HepG2 (cell line): Measurements from ENCODE around the gene SLC2A11. TPM values are rescaled to one million over a fixed set of nuclear protein-coding genes. Genes with fewer than 3 reads are reported as not detected.

ENCODE experiments used
- ATF7 ChIP-seq, 2 experiments: fragments of 450-650 bp in 1 of 2; sonication (generic) in 1 of 2; formaldehyde crosslinking in 1 of 2; IDR thresholded peaks; 2 replicates each; pipeline versions ENCODE4 v1.4.0 to v1.6.1; 2016 to 2020; ENCODE audit warnings: antibody characterized with exemption in 1 of 2, mild to moderate bottlenecking in 1 of 2, missing genetic modification reagents in 1 of 2
- BCL6 ChIP-seq: IDR thresholded peaks from 2 replicates; pipeline ENCODE4 v1.6.1; 2016; ENCODE audit warnings: missing genetic modification reagents, missing compliant biosample characterization
- GPN1 ChIP-seq: sonication (generic); formaldehyde crosslinking; IDR thresholded peaks from 2 replicates; pipeline ENCODE4 v1.5.1; 2020; ENCODE audit warnings: missing genetic modification reagents, borderline replicate concordance
- KDM1A ChIP-seq: IDR thresholded peaks from 2 replicates; pipeline ENCODE4 v1.6.1; 2016; ENCODE audit warnings: missing compliant biosample characterization
- KLF6 ChIP-seq: IDR thresholded peaks from 2 replicates; pipeline ENCODE4 v1.8.0; 2016; ENCODE audit warnings: missing biosample characterization, missing genetic modification reagents
- SAP130 ChIP-seq: IDR thresholded peaks from 2 replicates; pipeline ENCODE4 v1.6.1; 2016; ENCODE audit warnings: low read depth
- SIN3A ChIP-seq: IDR thresholded peaks from 2 replicates; pipeline ENCODE4 v1.6.1; 2011; ENCODE audit warnings: low read depth, mild to moderate bottlenecking, control low read depth, low read length, borderline replicate concordance
- SRSF9 ChIP-seq: fragments of 200-400 bp; formaldehyde crosslinking; IDR thresholded peaks from 2 replicates; pipeline ENCODE4 v1.6.1; 2018; ENCODE audit warnings: borderline replicate concordance, mild to moderate bottlenecking, low read depth, low read length; ENCODE audit not compliant: insufficient read depth, poor library complexity, severe bottlenecking
- XRCC5 ChIP-seq: fragments of 200-400 bp; formaldehyde crosslinking; optimal IDR thresholded peaks from 2 replicates; pipeline ENCODE3; 2017; ENCODE audit warnings: mild to moderate bottlenecking, low read length
- ZFAT ChIP-seq: sonication (generic); formaldehyde crosslinking; conservative IDR thresholded peaks from 2 replicates; pipeline ENCODE4 v1.8.1; 2023; ENCODE audit warnings: missing genetic modification reagents, inconsistent platforms
- ZNF136 ChIP-seq: sonication (generic); formaldehyde crosslinking; IDR thresholded peaks from 2 replicates; pipeline ENCODE4 v1.8.1; 2022; ENCODE audit warnings: low read depth, mild to moderate bottlenecking, moderate library complexity, missing genetic modification reagents
- ZNF263 ChIP-seq: sonication (generic); formaldehyde crosslinking; IDR thresholded peaks from 2 replicates; pipeline ENCODE4 v1.4.0; 2020; ENCODE audit warnings: missing genetic modification reagents
- ZNF264 ChIP-seq: sonication (generic); formaldehyde crosslinking; IDR thresholded peaks from 2 replicates; pipeline ENCODE4 v1.4.0; 2020; ENCODE audit warnings: missing genetic modification reagents
- ZNF343 ChIP-seq: sonication (generic); formaldehyde crosslinking; IDR thresholded peaks from 2 replicates; pipeline ENCODE4 v1.4.0; 2020; ENCODE audit warnings: mild to moderate bottlenecking, missing genetic modification reagents
- ZNF547 ChIP-seq: sonication (generic); formaldehyde crosslinking; IDR thresholded peaks from 2 replicates; pipeline ENCODE4 v1.5.1; 2020; ENCODE audit warnings: mild to moderate bottlenecking, missing genetic modification reagents
- ZNF878 ChIP-seq: sonication (generic); formaldehyde crosslinking; IDR thresholded peaks from 2 replicates; pipeline ENCODE4 v1.8.1; 2023; ENCODE audit warnings: mild to moderate bottlenecking, missing genetic modification reagents, moderate library complexity
- ZNF879 ChIP-seq: sonication (generic); formaldehyde crosslinking; IDR thresholded peaks from 2 replicates; pipeline ENCODE4 v1.8.1; 2023; ENCODE audit warnings: missing genetic modification reagents
- ZSCAN21 ChIP-seq: sonication (generic); formaldehyde crosslinking; IDR thresholded peaks from 2 replicates; pipeline ENCODE4 v1.8.0; 2022; ENCODE audit warnings: mild to moderate bottlenecking, missing genetic modification reagents, moderate library complexity, borderline replicate concordance
- polyA plus RNA-seq, 8 experiments: library from polyadenylated mRNA; depleted of rRNA in 3 of 8; stranded (reverse) in 7 of 8; unstranded in 1 of 8; fragments of >200 nt; fragmentation: Illumina TruSeq in 4 of 8; extraction: Trizol in 4 of 8; gene quantifications; 2 replicates each; pipeline versions ENCODE4 v1.2.1 to v1.2.3, GENCODE V29; 2011 to 2016; ENCODE audit warnings: low read depth in 4 of 8, missing spikeins in 1 of 8, mixed read lengths in 1 of 8; ENCODE audit not compliant: insufficient read depth in 1 of 8
- total RNA-seq, 5 experiments: library from RNA; depleted of rRNA; stranded (reverse); fragments of >200 nt; fragmentation: Illumina TruSeq; extraction: Trizol; gene quantifications; 2 replicates each; pipeline ENCODE4 v1.2.3, GENCODE V29; 2016; ENCODE audit warnings: low read depth in 1 of 5
- TF ChIP-seq, protein P1 (sequence below): IDR thresholded peaks from 2 replicates; pipeline ENCODE4 v1.6.1; 2016; ENCODE audit warnings: low read depth, borderline replicate concordance
- TF ChIP-seq, protein P2 (sequence below): sonication (generic); formaldehyde crosslinking; IDR thresholded peaks from 2 replicates; pipeline ENCODE4 v1.5.0; 2020; ENCODE audit warnings: mild to moderate bottlenecking, missing genetic modification reagents
- TF ChIP-seq, protein P3 (sequence below): sonication (generic); formaldehyde crosslinking; IDR thresholded peaks from 2 replicates; pipeline ENCODE4 v1.4.0; 2020; ENCODE audit warnings: missing genetic modification reagents, borderline replicate concordance
- TF ChIP-seq, protein P4 (sequence below): IDR thresholded peaks from 2 replicates; pipeline ENCODE4 v1.6.1; 2016; ENCODE audit warnings: mild to moderate bottlenecking, missing biosample characterization, missing genetic modification reagents
- TF ChIP-seq, protein P5 (sequence below): sonication (generic); formaldehyde crosslinking; IDR thresholded peaks from 2 replicates; pipeline ENCODE4 v1.4.0; 2020; ENCODE audit warnings: mild to moderate bottlenecking, missing genetic modification reagents

The SLC2A11 gene
- total and polyA plus RNA-seq, 2 of the 13 experiments (the other 11 are each of a cell fraction or from before 2014, with no cell fraction given), result 15.2 to 15.4 TPM

DNA sequence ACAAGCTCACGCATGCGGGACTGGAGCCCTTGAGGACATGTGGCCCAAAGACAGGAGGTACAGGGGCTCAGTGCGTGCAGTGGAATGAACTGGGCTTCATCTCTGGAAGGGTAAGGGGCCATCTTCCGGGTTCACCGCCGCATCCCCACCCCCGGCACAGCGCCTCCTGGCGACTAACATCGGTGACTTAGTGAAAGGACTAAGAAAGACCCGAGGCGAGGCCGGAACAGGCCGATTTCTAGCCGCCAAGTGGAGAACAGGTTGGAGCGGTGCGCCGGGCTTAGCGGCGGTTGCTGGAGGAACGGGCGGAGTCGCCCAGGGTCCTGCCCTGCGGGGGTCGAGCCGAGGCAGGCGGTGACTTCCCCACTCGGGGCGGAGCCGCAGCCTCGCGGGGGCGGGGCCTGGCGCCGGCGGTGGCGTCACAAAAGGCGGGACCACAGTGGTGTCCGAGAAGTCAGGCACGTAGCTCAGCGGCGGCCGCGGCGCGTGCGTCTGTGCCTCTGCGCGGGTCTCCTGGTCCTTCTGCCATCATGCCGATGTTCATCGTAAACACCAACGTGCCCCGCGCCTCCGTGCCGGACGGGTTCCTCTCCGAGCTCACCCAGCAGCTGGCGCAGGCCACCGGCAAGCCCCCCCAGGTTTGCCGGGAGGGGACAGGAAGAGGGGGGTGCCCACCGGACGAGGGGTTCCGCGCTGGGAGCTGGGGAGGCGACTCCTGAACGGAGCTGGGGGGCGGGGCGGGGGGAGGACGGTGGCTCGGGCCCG, 36.5 kb downstream of the SLC2A11 start, which contains the start of gene MIF (continued):
- TF ChIP-seq ZNF264, result no peak
- TF ChIP-seq ZNF263 (CRISPR knock-in tag), result no peak
- TF ChIP-seq BCL6, result peak; percentile 10; the same call in 1 of the 2 replicates
- TF ChIP-seq KDM1A, result no peak
- TF ChIP-seq ZNF879, result no peak
- TF ChIP-seq ZNF878, result no peak; the same call in 1 of the 2 replicates
- no peak for TF ChIP-seq ZNF136
- TF ChIP-seq ZNF547 (CRISPR knock-in tag), result 0 out of 2 replicates have a peak, but pooled peaks have one; percentile 21
- TF ChIP-seq KLF6 (CRISPR knock-in tag), result peak; percentile 39; the same call in 1 of the 2 replicates
- TF ChIP-seq, protein P1, sequence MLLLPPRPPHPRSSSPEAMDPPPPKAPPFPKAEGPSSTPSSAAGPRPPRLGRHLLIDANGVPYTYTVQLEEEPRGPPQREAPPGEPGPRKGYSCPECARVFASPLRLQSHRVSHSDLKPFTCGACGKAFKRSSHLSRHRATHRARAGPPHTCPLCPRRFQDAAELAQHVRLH (CRISPR knock-in tag), result peak; percentile 89; the same call in 1 of the 2 replicates
- no peak for TF ChIP-seq GPN1 (CRISPR knock-in tag)
- no peak for TF ChIP-seq ATF7 (IDR thresholded peaks at IDR 0.05)
- peak; percentile 26; the same call in 1 of the 2 replicates for TF ChIP-seq ATF7 (CRISPR knock-in tag; IDR thresholded peaks at IDR 0.05)
- no peak; the same call in 1 of the 2 replicates for TF ChIP-seq SIN3A
- TF ChIP-seq, protein P2, sequence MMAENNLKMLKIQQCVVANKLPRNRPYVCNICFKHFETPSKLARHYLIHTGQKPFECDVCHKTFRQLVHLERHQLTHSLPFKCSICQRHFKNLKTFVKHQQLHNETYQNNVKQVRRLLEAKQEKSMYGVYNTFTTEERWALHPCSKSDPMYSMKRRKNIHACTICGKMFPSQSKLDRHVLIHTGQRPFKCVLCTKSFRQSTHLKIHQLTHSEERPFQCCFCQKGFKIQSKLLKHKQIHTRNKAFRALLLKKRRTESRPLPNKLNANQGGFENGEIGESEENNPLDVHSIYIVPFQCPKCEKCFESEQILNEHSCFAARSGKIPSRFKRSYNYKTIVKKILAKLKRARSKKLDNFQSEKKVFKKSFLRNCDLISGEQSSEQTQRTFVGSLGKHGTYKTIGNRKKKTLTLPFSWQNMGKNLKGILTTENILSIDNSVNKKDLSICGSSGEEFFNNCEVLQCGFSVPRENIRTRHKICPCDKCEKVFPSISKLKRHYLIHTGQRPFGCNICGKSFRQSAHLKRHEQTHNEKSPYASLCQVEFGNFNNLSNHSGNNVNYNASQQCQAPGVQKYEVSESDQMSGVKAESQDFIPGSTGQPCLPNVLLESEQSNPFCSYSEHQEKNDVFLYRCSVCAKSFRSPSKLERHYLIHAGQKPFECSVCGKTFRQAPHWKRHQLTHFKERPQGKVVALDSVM, result no peak
- TF ChIP-seq, protein P3, sequence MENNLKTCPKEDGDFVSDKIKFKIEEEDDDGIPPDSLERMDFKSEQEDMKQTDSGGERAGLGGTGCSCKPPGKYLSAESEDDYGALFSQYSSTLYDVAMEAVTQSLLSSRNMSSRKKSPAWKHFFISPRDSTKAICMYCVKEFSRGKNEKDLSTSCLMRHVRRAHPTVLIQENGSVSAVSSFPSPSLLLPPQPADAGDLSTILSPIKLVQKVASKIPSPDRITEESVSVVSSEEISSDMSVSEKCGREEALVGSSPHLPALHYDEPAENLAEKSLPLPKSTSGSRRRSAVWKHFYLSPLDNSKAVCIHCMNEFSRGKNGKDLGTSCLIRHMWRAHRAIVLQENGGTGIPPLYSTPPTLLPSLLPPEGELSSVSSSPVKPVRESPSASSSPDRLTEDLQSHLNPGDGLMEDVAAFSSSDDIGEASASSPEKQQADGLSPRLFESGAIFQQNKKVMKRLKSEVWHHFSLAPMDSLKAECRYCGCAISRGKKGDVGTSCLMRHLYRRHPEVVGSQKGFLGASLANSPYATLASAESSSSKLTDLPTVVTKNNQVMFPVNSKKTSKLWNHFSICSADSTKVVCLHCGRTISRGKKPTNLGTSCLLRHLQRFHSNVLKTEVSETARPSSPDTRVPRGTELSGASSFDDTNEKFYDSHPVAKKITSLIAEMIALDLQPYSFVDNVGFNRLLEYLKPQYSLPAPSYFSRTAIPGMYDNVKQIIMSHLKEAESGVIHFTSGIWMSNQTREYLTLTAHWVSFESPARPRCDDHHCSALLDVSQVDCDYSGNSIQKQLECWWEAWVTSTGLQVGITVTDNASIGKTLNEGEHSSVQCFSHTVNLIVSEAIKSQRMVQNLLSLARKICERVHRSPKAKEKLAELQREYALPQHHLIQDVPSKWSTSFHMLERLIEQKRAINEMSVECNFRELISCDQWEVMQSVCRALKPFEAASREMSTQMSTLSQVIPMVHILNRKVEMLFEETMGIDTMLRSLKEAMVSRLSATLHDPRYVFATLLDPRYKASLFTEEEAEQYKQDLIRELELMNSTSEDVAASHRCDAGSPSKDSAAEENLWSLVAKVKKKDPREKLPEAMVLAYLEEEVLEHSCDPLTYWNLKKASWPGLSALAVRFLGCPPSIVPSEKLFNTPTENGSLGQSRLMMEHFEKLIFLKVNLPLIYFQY, result no peak
- no peak for TF ChIP-seq SRSF9
- TF ChIP-seq, protein P4, sequence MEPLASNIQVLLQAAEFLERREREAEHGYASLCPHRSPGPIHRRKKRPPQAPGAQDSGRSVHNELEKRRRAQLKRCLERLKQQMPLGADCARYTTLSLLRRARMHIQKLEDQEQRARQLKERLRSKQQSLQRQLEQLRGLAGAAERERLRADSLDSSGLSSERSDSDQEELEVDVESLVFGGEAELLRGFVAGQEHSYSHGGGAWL (CRISPR knock-in tag), result peak; percentile 25
- TF ChIP-seq XRCC5, result peak; percentile 69
- TF ChIP-seq ZSCAN21 (CRISPR knock-in tag), result peak; percentile 36; the same call in 1 of the 2 replicates
- TF ChIP-seq, protein P5, sequence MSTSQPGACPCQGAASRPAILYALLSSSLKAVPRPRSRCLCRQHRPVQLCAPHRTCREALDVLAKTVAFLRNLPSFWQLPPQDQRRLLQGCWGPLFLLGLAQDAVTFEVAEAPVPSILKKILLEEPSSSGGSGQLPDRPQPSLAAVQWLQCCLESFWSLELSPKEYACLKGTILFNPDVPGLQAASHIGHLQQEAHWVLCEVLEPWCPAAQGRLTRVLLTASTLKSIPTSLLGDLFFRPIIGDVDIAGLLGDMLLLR (CRISPR knock-in tag), result peak; percentile 36
- TF ChIP-seq ZNF343, result 0 out of 2 replicates have a peak, but pooled peaks have one; percentile 34
- TF ChIP-seq ZFAT (CRISPR knock-in tag), result no peak
- peak; percentile 83 for TF ChIP-seq SAP130 (CRISPR knock-in tag)
